ENCODE measurements around the gene TBC1D22A. TPM values are rescaled to one million over a fixed set of nuclear protein-coding genes. Genes with fewer than 3 reads are reported as not detected.
"Not testable (repeated sequence)": the region's sequence is repeated elsewhere in the genome, so short reads cannot be mapped to it uniquely, and the experiment has no call there.

The TBC1D22A gene
- polyA plus RNA-seq, 4 donors: 17.7 to 26.4 (median 21.0) TPM

DNA sequence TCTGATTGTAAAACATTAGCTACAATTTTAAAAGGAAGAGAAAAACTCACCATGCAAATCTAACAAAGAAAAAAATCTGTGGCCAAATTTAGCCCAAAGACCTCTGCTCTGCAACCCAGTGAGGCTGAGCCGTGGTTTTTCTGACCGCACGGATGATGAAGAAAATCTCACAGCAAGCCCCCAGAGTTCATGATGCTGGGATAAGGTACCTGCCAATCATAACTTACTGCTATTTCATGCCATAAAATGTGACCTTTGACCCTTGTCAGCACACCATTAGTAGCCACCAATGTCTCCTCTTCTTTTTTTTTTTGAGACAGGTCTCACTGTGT lies 35.5 kb upstream of the TBC1D22A start:
- DNase-seq (no peak), FAIRE-seq (no peak)
- H3K4me3 ChIP-seq (ENCODE audit: low read depth in 1 of 3, low read length in 3 of 3): no peak overlapping the region
- no peaks in the 10 kb centered on the region for H3K9me3 ChIP-seq (ENCODE audit: control insufficient read depth in 2 of 2, insufficient read depth in 1 of 2, low read depth in 1 of 2, low read length in 1 of 2)
- WGBS, 3 donors: 83% methylated on average over 3 of the region's 3 CpGs
- H3K36me3 ChIP-seq (ENCODE audit: control insufficient read depth in 3 of 3, insufficient read depth in 2 of 3, low read depth in 1 of 3, low read length in 3 of 3): peaks cover 0 to 82% (median 6%) of the 10 kb centered on the region in 3 donors
- H3K27ac ChIP-seq (ENCODE audit: low read depth in 1 of 3, low read length in 2 of 3): no peak overlapping the region
- no peaks in the 10 kb centered on the region for H3K27me3 ChIP-seq (ENCODE audit: control insufficient read depth in 3 of 3, insufficient read depth in 3 of 3, low read length in 3 of 3)
- H3K4me1 ChIP-seq (ENCODE audit: control insufficient read depth in 3 of 3, insufficient read depth in 2 of 3, low read depth in 1 of 3, low read length in 2 of 3): peaks cover 14 to 26% (median 14%) of the 10 kb centered on the region in 3 donors

DNA sequence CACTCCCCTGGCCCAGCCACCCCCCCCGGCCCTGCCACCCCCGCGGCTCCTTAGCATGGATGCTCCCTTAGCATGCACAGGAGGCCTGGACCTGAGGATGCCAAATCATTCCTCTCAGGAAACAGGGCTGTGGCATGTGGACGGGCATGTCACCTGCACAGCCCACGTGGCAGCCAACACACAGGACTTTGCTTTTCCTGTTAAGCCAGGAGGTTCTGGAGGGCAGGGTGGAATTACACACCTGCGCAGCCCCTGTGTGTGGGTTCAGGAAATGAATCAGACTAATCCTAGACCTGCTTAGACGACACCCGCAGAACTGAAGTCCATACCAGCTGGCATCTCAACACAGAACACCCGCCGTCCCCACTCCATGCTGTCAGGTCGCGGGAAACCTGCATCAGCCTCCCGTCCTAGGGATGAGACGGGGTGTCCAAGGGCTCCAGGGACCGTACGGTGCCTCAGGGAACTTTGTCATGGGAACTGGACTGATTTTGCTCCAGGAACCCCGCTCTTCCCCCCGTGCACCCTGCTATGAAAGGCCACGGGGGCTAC lies 34.6 kb upstream of the TBC1D22A start:
- Histone ChIP-seq H3K9me3 (ENCODE audit: control insufficient read depth in 2 of 2, insufficient read depth in 1 of 2, low read depth in 1 of 2, low read length in 1 of 2) (no peaks in the 10 kb centered on the region), H3K27ac (ENCODE audit: low read depth in 1 of 3, low read length in 2 of 3) (peak overlapping the region in 2 of 3 donors; percentile 55 to 73), H3K27me3 (ENCODE audit: control insufficient read depth in 3 of 3, insufficient read depth in 3 of 3, low read length in 3 of 3) (no peaks in the 10 kb centered on the region), H3K36me3 (ENCODE audit: control insufficient read depth in 3 of 3, insufficient read depth in 2 of 3, low read depth in 1 of 3, low read length in 3 of 3) (peaks cover 0 to 80% (median 4%) of the 10 kb centered on the region in 3 donors), H3K4me1 (ENCODE audit: control insufficient read depth in 3 of 3, insufficient read depth in 2 of 3, low read depth in 1 of 3, low read length in 2 of 3) (peaks cover 14 to 32% (median 14%) of the 10 kb centered on the region in 3 donors), H3K4me3 (ENCODE audit: low read depth in 1 of 3, low read length in 3 of 3) (no peak overlapping the region)
- WGBS, 3 donors: 32 to 68% (median 39%) methylated on average over 19 of the region's 19 CpGs
- no peak for FAIRE-seq
- DNase-seq: peak in 1 of 2 donors; percentile 86

DNA sequence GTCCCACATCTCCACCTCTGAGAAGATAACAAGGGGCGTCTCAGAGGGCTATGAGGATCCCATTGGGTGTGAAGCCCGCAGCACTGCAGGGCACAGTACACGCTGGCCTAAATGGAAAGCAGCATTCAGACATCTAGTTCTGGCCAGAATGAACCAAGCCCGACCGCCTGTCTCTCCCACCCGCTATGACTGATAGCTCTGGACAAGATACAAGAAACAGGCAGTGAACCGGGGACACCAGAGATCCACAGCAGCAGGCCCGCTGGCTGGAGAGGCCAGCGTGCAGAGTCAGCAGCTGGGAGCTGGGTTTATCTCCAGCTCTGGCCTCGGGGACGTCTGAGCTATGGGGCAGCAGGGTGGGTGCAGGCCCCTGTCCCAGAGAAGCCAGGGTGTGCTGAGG lies 34.0 kb upstream of the TBC1D22A start:
- H3K27ac ChIP-seq (ENCODE audit: low read depth in 1 of 3, low read length in 2 of 3): peak overlapping the region in 2 of 3 donors; percentile 55 to 73
- 50 to 70% (median 59%) methylated on average over 11 of the region's 11 CpGs for WGBS, 3 donors
- H3K36me3 ChIP-seq (ENCODE audit: control insufficient read depth in 3 of 3, insufficient read depth in 2 of 3, low read depth in 1 of 3, low read length in 3 of 3): peaks cover 0 to 79% (median 3%) of the 10 kb centered on the region in 3 donors
- H3K4me3 ChIP-seq (ENCODE audit: low read depth in 1 of 3, low read length in 3 of 3): no peak overlapping the region
- FAIRE-seq: no peak
- H3K27me3 ChIP-seq (ENCODE audit: control insufficient read depth in 3 of 3, insufficient read depth in 3 of 3, low read length in 3 of 3): no peaks in the 10 kb centered on the region
- H3K9me3 ChIP-seq (ENCODE audit: control insufficient read depth in 2 of 2, insufficient read depth in 1 of 2, low read depth in 1 of 2, low read length in 1 of 2): no peaks in the 10 kb centered on the region
- peaks cover 14 to 32% (median 14%) of the 10 kb centered on the region in 3 donors for H3K4me1 ChIP-seq (ENCODE audit: control insufficient read depth in 3 of 3, insufficient read depth in 2 of 3, low read depth in 1 of 3, low read length in 2 of 3)
- no peak for DNase-seq

- peak overlapping the region; percentile 63 to 97 (median 80) for H3K27ac ChIP-seq (ENCODE audit: low read depth in 1 of 3, low read length in 2 of 3)
- DNase-seq (no peak), FAIRE-seq (no peak)
- WGBS, 3 donors: 24 to 56% (median 49%) methylated on average over 9 of the region's 9 CpGs
- H3K4me1 ChIP-seq (ENCODE audit: control insufficient read depth in 3 of 3, insufficient read depth in 2 of 3, low read depth in 1 of 3, low read length in 2 of 3): peaks cover 14 to 52% (median 21%) of the 10 kb centered on the region in 3 donors
- H3K9me3 ChIP-seq (ENCODE audit: control insufficient read depth in 2 of 2, insufficient read depth in 1 of 2, low read depth in 1 of 2, low read length in 1 of 2): no peaks in the 10 kb centered on the region
- peaks cover 0 to 69% (median 0%) of the 10 kb centered on the region in 3 donors for H3K36me3 ChIP-seq (ENCODE audit: control insufficient read depth in 3 of 3, insufficient read depth in 2 of 3, low read depth in 1 of 3, low read length in 3 of 3)
- H3K27me3 ChIP-seq (ENCODE audit: control insufficient read depth in 3 of 3, insufficient read depth in 3 of 3, low read length in 3 of 3): no peaks in the 10 kb centered on the region
- H3K4me3 ChIP-seq (ENCODE audit: low read depth in 1 of 3, low read length in 3 of 3): peak overlapping the region in 1 of 3 donors; percentile 8
Observed at GRCh38 chr22:46730568-46731245, 31.7 kb upstream of the TBC1D22A start.

- DNase-seq: peak; percentile 81 to 97
- Histone ChIP-seq H3K9me3 (ENCODE audit: control insufficient read depth in 2 of 2, insufficient read depth in 1 of 2, low read depth in 1 of 2, low read length in 1 of 2) (no peaks in the 10 kb centered on the region), H3K27ac (ENCODE audit: low read depth in 1 of 3, low read length in 2 of 3) (peak overlapping the region; percentile 63 to 97 (median 80)), H3K4me3 (ENCODE audit: low read depth in 1 of 3, low read length in 3 of 3) (peak overlapping the region in 1 of 3 donors; percentile 8), H3K27me3 (ENCODE audit: control insufficient read depth in 3 of 3, insufficient read depth in 3 of 3, low read length in 3 of 3) (no peaks in the 10 kb centered on the region), H3K4me1 (ENCODE audit: control insufficient read depth in 3 of 3, insufficient read depth in 2 of 3, low read depth in 1 of 3, low read length in 2 of 3) (peaks cover 18 to 60% (median 25%) of the 10 kb centered on the region in 3 donors), H3K36me3 (ENCODE audit: control insufficient read depth in 3 of 3, insufficient read depth in 2 of 3, low read depth in 1 of 3, low read length in 3 of 3) (peaks cover 0 to 69% (median 0%) of the 10 kb centered on the region in 3 donors)
- WGBS, 3 donors: 17 to 55% (median 36%) methylated on average over 22 of the region's 22 CpGs
- FAIRE-seq: no peak
Observed at GRCh38 chr22:46731246-46732040, 31.0 kb upstream of the TBC1D22A start.

DNA sequence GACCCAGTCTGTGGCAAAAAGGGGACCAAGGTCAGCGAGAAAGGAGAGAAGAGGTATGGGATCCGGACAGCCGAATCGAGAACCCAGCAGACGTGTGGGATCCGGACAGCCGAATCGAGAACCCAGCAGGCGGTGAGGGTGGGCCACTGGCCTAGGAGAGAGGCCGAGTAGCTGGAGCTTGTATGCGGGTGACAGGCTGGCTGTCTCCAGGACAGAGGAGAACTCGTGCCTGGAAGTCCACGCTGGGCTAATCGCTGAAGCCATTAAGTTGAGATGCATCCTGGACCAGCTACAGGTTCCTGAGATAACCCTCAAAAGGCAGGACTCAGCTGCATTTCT lies 30.4 kb upstream of the TBC1D22A start:
- H3K27me3 ChIP-seq (ENCODE audit: control insufficient read depth in 3 of 3, insufficient read depth in 3 of 3, low read length in 3 of 3): no peaks in the 10 kb centered on the region
- no peak for DNase-seq
- WGBS, 3 donors: 36 to 86% (median 59%) methylated on average over 14 of the region's 14 CpGs
- peak overlapping the region; percentile 63 to 80 (median 69) for H3K27ac ChIP-seq (ENCODE audit: low read depth in 1 of 3, low read length in 2 of 3)
- no peak overlapping the region for H3K4me3 ChIP-seq (ENCODE audit: low read depth in 1 of 3, low read length in 3 of 3)
- peaks cover 22 to 63% (median 25%) of the 10 kb centered on the region in 3 donors for H3K4me1 ChIP-seq (ENCODE audit: control insufficient read depth in 3 of 3, insufficient read depth in 2 of 3, low read depth in 1 of 3, low read length in 2 of 3)
- no peak for FAIRE-seq
- no peaks in the 10 kb centered on the region for H3K9me3 ChIP-seq (ENCODE audit: control insufficient read depth in 2 of 2, insufficient read depth in 1 of 2, low read depth in 1 of 2, low read length in 1 of 2)
- peaks cover 0 to 67% (median 0%) of the 10 kb centered on the region in 3 donors for H3K36me3 ChIP-seq (ENCODE audit: control insufficient read depth in 3 of 3, insufficient read depth in 2 of 3, low read depth in 1 of 3, low read length in 3 of 3)

DNA sequence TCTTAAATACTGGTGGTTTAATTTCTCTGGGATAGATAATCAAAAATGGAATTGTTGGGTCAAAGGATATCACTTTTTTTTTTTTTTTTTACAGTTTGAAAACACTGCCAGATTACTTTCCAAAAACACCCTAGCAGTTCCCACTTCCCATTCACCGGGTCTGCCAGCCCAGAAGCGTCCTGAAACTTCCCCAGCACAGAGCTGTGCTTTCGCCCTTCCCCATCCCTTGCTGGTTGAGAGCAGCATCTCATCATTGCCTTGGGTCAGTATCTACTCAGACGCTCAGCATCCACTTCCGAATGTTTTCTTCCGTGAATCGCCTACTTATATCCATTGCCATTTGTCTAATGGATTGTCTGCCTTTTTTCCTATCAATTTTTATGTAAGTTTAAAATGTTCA lies 29.9 kb upstream of the TBC1D22A start:
- 71 to 82% (median 77%) methylated on average over 7 of the region's 7 CpGs for WGBS, 3 donors
- no peak for FAIRE-seq
- no peaks in the 10 kb centered on the region for H3K9me3 ChIP-seq (ENCODE audit: control insufficient read depth in 2 of 2, insufficient read depth in 1 of 2, low read depth in 1 of 2, low read length in 1 of 2)
- H3K27me3 ChIP-seq (ENCODE audit: control insufficient read depth in 3 of 3, insufficient read depth in 3 of 3, low read length in 3 of 3): no peaks in the 10 kb centered on the region
- DNase-seq: no peak
- no peak overlapping the region for H3K4me3 ChIP-seq (ENCODE audit: low read depth in 1 of 3, low read length in 3 of 3)
- H3K36me3 ChIP-seq (ENCODE audit: control insufficient read depth in 3 of 3, insufficient read depth in 2 of 3, low read depth in 1 of 3, low read length in 3 of 3): peaks cover 0 to 62% (median 0%) of the 10 kb centered on the region in 3 donors
- H3K27ac ChIP-seq (ENCODE audit: low read depth in 1 of 3, low read length in 2 of 3): peak overlapping the region in 1 of 3 donors; percentile 47
- peaks cover 22 to 58% (median 22%) of the 10 kb centered on the region in 3 donors for H3K4me1 ChIP-seq (ENCODE audit: control insufficient read depth in 3 of 3, insufficient read depth in 2 of 3, low read depth in 1 of 3, low read length in 2 of 3)

- H3K27me3 ChIP-seq (ENCODE audit: control insufficient read depth in 3 of 3, insufficient read depth in 3 of 3, low read length in 3 of 3); H3K9me3 ChIP-seq (ENCODE audit: control insufficient read depth in 2 of 2, insufficient read depth in 1 of 2, low read depth in 1 of 2, low read length in 1 of 2); DNase-seq; H3K4me3 ChIP-seq (ENCODE audit: low read depth in 1 of 3, low read length in 3 of 3): not testable (repeated sequence)
- WGBS, 3 donors: 18 to 31% (median 30%) methylated on average over 12 of the region's 12 CpGs
- Histone ChIP-seq H3K27ac (ENCODE audit: low read depth in 1 of 3, low read length in 2 of 3) (peak overlapping the region in 2 of 3 donors; percentile 41 to 71), H3K36me3 (ENCODE audit: control insufficient read depth in 3 of 3, insufficient read depth in 2 of 3, low read depth in 1 of 3, low read length in 3 of 3) (peaks cover 0 to 45% (median 0%) of the 10 kb centered on the region in 3 donors), H3K4me1 (ENCODE audit: control insufficient read depth in 3 of 3, insufficient read depth in 2 of 3, low read depth in 1 of 3, low read length in 2 of 3) (peaks cover 14 to 59% (median 17%) of the 10 kb centered on the region in 3 donors)
- peak; percentile 30 for FAIRE-seq
Observed at GRCh38 chr22:46734213-46734722, 28.2 kb upstream of the TBC1D22A start.
